Gastrocnemius medialis (tissue), 4 donors: ENCODE results near the gene SAE1. TPM values are rescaled to one million over a fixed set of nuclear protein-coding genes. Genes with fewer than 3 reads are reported as not detected.

Source experiments
- ATAC-seq, 2 donors: fragments of 150-250 bp; one replicate each; pipeline ENCODE4 v1.9.1; 2016
- DNase-seq, 2 donors: peaks; one replicate each; pipeline ENCODE4 v3.0.0-alpha.2; 2019
- H3K27ac ChIP-seq, 4 donors: fragments of 200-600 bp; sonication (generic); 1 replicate in 1 of 4; 2 replicates in 3 of 4; pipeline ENCODE4 v1.5.1; 2016 to 2018; ENCODE audit warnings: mild to moderate bottlenecking in 2 of 4, moderate library complexity in 1 of 4
- H3K27me3 ChIP-seq, 3 donors: fragments of 200-600 bp; sonication (generic) in 2 of 3; 1 replicate in 1 of 3; 2 replicates in 2 of 3; pipeline versions ENCODE4 v1.5.1 to v1.6.0; 2016 to 2019; ENCODE audit warnings: mild to moderate bottlenecking in 1 of 3, moderate library complexity in 1 of 3
- H3K36me3 ChIP-seq, 2 donors: fragments of 200-600 bp; sonication (generic) in 1 of 2; one replicate each; pipeline ENCODE4 v1.5.1; 2017 to 2018
- H3K4me1 ChIP-seq, 2 donors: fragments of 200-600 bp; sonication (generic) in 1 of 2; one replicate each; pipeline ENCODE4 v1.5.1; 2016 to 2017; ENCODE audit warnings: mild to moderate bottlenecking in 2 of 2
- H3K4me3 ChIP-seq, 4 donors: fragments of 200-600 bp; sonication (generic) in 3 of 4; 1 replicate in 1 of 4; 2 replicates in 3 of 4; pipeline ENCODE4 v1.5.1; 2016 to 2019; ENCODE audit warnings: mild to moderate bottlenecking in 2 of 4
- H3K9me3 ChIP-seq, 3 donors: fragments of 200-600 bp; sonication (generic) in 2 of 3; 1 replicate in 1 of 3; 2 replicates in 2 of 3; pipeline ENCODE4 v1.5.1; 2016 to 2019
- POLR2A ChIP-seq, 2 donors: fragments of 450-650 bp; IDR thresholded peaks; one replicate each; pipeline ENCODE4 v1.6.1; 2017; ENCODE audit warnings: antibody characterized with exemption in 2 of 2, mild to moderate bottlenecking in 2 of 2, moderate library complexity in 2 of 2
- in situ Hi-C, 4 donors: fragments of 200-750 bp; cut with MboI; loops; one replicate each; pipeline versions ENCODE4 v1.15.0 to v1.8.0; 2017; ENCODE audit warnings: low sequenced_read_pairs in 4 of 4
- intact Hi-C: fragments of 100-400 bp; cut with DNase I; formaldehyde crosslinking; loops from one replicate; pipeline ENCODE4 v1.15.1; 2023; ENCODE audit warnings: low total_unique reads
- total RNA-seq, 4 donors: library from RNA; depleted of rRNA; stranded (reverse); fragments of >200 nt; gene quantifications; one replicate each; pipeline versions ENCODE4 v1.1.0 to v1.2.3, GENCODE V29; 2016
- TF ChIP-seq, protein P1 (sequence below), 5 experiments: fragments of 450-650 bp in 3 of 5; fragments of 200-600 bp in 2 of 5; sonication (generic) in 2 of 5; IDR thresholded peaks in 4 of 5; conservative IDR thresholded peaks in 1 of 5; 1 replicate in 4 of 5; 2 replicates in 1 of 5; pipeline ENCODE4 v1.5.1; 2016 to 2019; ENCODE audit warnings: antibody characterized with exemption in 5 of 5, mild to moderate bottlenecking in 3 of 5, moderate library complexity in 3 of 5

The SAE1 gene
- total RNA-seq, 4 donors from 2014 or later: 29.7 to 74.6 (median 46.4) TPM

- in situ Hi-C loops (loop anchor here in 1 of 4 donors (5.0 kb wide), 1 partner anchor 96 kb away; no protein-coding TSS in a partner anchor), intact Hi-C loops (no loop called here)
- Histone ChIP-seq H3K9me3 (no peaks in the 10 kb centered on the region), H3K36me3 (peaks cover 0 to 47% of the 10 kb centered on the region in 2 donors), H3K27me3 (no peaks in the 10 kb centered on the region), H3K27ac (no peak overlapping the region), H3K4me1 (peaks cover 0 to 2% of the 10 kb centered on the region in 2 donors), H3K4me3 (no peak overlapping the region)
- no peak for TF ChIP-seq POLR2A (IDR thresholded peaks at IDR 0.05)
- TF ChIP-seq, protein P1, sequence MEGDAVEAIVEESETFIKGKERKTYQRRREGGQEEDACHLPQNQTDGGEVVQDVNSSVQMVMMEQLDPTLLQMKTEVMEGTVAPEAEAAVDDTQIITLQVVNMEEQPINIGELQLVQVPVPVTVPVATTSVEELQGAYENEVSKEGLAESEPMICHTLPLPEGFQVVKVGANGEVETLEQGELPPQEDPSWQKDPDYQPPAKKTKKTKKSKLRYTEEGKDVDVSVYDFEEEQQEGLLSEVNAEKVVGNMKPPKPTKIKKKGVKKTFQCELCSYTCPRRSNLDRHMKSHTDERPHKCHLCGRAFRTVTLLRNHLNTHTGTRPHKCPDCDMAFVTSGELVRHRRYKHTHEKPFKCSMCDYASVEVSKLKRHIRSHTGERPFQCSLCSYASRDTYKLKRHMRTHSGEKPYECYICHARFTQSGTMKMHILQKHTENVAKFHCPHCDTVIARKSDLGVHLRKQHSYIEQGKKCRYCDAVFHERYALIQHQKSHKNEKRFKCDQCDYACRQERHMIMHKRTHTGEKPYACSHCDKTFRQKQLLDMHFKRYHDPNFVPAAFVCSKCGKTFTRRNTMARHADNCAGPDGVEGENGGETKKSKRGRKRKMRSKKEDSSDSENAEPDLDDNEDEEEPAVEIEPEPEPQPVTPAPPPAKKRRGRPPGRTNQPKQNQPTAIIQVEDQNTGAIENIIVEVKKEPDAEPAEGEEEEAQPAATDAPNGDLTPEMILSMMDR (IDR thresholded peaks at IDR 0.05 in 4 of 5, conservative IDR thresholded peaks at IDR 0.05 in 1 of 5): no peak
- DNase-seq: no peak
- no peak for ATAC-seq
Observed at GRCh38 chr19:47151627-47152026, 21.0 kb downstream of the SAE1 start.

- in situ Hi-C loops: loop anchor here in 1 of 4 donors (5.0 kb wide), 1 partner anchor 95 kb away; no protein-coding TSS in a partner anchor
- ATAC-seq (no peak), DNase-seq (no peak)
- Histone ChIP-seq H3K4me1 (peaks cover 4 to 8% of the 10 kb centered on the region in 2 donors), H3K9me3 (no peaks in the 10 kb centered on the region), H3K27ac (no peak overlapping the region), H3K4me3 (no peak overlapping the region), H3K27me3 (no peaks in the 10 kb centered on the region), H3K36me3 (peaks cover 0 to 44% of the 10 kb centered on the region in 2 donors)
- intact Hi-C loops: no loop called here
- TF ChIP-seq, protein P1 (IDR thresholded peaks at IDR 0.05 in 4 of 5, conservative IDR thresholded peaks at IDR 0.05 in 1 of 5): no peak
- no peak for TF ChIP-seq POLR2A (IDR thresholded peaks at IDR 0.05)
Observed at GRCh38 chr19:47152205-47152604, 21.6 kb downstream of the SAE1 start.

DNA sequence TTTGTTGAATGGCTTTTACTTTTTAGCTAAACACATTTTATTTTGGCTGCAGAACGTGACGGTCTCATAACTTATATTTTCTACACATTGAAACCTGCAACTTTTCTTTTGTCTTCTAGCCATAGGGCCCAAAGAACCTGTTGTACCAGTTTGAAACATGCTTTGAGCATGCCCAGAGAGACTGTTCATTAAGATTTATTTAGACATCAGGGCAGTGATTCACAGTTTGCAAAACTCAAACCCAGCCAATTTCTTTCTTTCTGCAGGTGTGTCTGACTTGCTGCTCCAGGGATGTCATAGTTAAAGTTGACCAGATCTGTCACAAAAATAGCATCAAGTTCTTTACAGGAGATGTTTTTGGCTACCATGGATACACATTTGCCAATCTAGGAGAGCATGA is 22.0 kb downstream of the SAE1 start:
- H3K4me1 ChIP-seq: peaks cover 9 to 12% of the 10 kb centered on the region in 2 donors
- H3K27ac ChIP-seq: no peak overlapping the region
- TF ChIP-seq, protein P1 (IDR thresholded peaks at IDR 0.05 in 4 of 5, conservative IDR thresholded peaks at IDR 0.05 in 1 of 5): no peak
- no peak for TF ChIP-seq POLR2A (IDR thresholded peaks at IDR 0.05)
- H3K4me3 ChIP-seq: no peak overlapping the region
- ATAC-seq: no peak
- H3K36me3 ChIP-seq: peaks cover 0 to 44% of the 10 kb centered on the region in 2 donors
- in situ Hi-C loops (loop anchor here in 1 of 4 donors (5.0 kb wide), 1 partner anchor 95 kb away; no protein-coding TSS in a partner anchor), intact Hi-C loops (no loop called here)
- no peaks in the 10 kb centered on the region for H3K9me3 ChIP-seq
- no peaks in the 10 kb centered on the region for H3K27me3 ChIP-seq
- no peak for DNase-seq

- DNase-seq (no peak), ATAC-seq (no peak)
- H3K27ac ChIP-seq: no peak overlapping the region
- in situ Hi-C loops: loop anchor here in 1 of 4 donors (5.0 kb wide), 1 partner anchor 94 kb away; no protein-coding TSS in a partner anchor
- intact Hi-C loops: no loop called here
- no peaks in the 10 kb centered on the region for H3K27me3 ChIP-seq
- peaks cover 15 to 19% of the 10 kb centered on the region in 2 donors for H3K4me1 ChIP-seq
- no peak for TF ChIP-seq POLR2A (IDR thresholded peaks at IDR 0.05)
- TF ChIP-seq, protein P1 (IDR thresholded peaks at IDR 0.05 in 4 of 5, conservative IDR thresholded peaks at IDR 0.05 in 1 of 5): no peak
- H3K9me3 ChIP-seq: no peaks in the 10 kb centered on the region
- no peak overlapping the region for H3K4me3 ChIP-seq
- H3K36me3 ChIP-seq: peaks cover 0 to 44% of the 10 kb centered on the region in 2 donors
Observed at GRCh38 chr19:47153266-47153665, 22.6 kb downstream of the SAE1 start.
